GM19467 (cell line): Measurements from ENCODE around the gene MRTFA.
"Not testable (repeated sequence)": the region's sequence is repeated elsewhere in the genome, so short reads cannot be mapped to it uniquely, and the experiment has no call there.

Source experiments
- ATAC-seq: cut with Tn5 transposase; IDR thresholded peaks from one replicate; pipeline ENCODE4 v1.9.1; 2021; ENCODE audit warnings: mild to moderate bottlenecking, moderate library complexity; ENCODE audit not compliant: unreplicated experiment

MRTFA gene

GRCh38 chr22:40660730-40661129 lies 24.2 kb upstream of the MRTFA start:
- no peak for ATAC-seq

- ATAC-seq, result no peak
These were observed 22.6 kb upstream of the MRTFA start for GRCh38 chr22:40659166-40659565.

GRCh38 chr22:40656651-40657050 lies 20.1 kb upstream of the MRTFA start:
- not testable (repeated sequence) for ATAC-seq

- not testable (repeated sequence) for ATAC-seq
These were observed 19.4 kb upstream of the MRTFA start for GRCh38 chr22:40655941-40656340.

GRCh38 chr22:40654522-40655167 lies 18.1 kb upstream of the MRTFA start:
- no peak for ATAC-seq

GRCh38 chr22:40653361-40653760 lies 16.8 kb upstream of the MRTFA start:
- ATAC-seq, result no peak

- ATAC-seq, result peak; percentile 58
These were observed 15.3 kb upstream of the MRTFA start for GRCh38 chr22:40651563-40652501.

- ATAC-seq, result no peak
These were observed 14.5 kb upstream of the MRTFA start for GRCh38 chr22:40651057-40651456.

- ATAC-seq, result no peak
These were observed 11.9 kb upstream of the MRTFA start for GRCh38 chr22:40648386-40648785.

- ATAC-seq, result no peak
These were observed 9.2 kb upstream of the MRTFA start for GRCh38 chr22:40645579-40646197.

GRCh38 chr22:40642316-40642715 lies 5.8 kb upstream of the MRTFA start:
- ATAC-seq, result no peak

GRCh38 chr22:40641269-40641668 lies 4.8 kb upstream of the MRTFA start:
- ATAC-seq, result no peak

GRCh38 chr22:40638261-40638660 lies 1.7 kb upstream of the MRTFA start:
- ATAC-seq, result no peak

- no peak for ATAC-seq
These were observed 948 bp upstream of the MRTFA start for GRCh38 chr22:40637183-40638150.

GRCh38 chr22:40635940-40636379 lies 559 bp downstream of the MRTFA start:
- peak; percentile 9 for ATAC-seq

- no peak for ATAC-seq
These were observed 1.2 kb downstream of the MRTFA start for GRCh38 chr22:40635043-40635939.

- no peak for ATAC-seq
These were observed 2.2 kb downstream of the MRTFA start for GRCh38 chr22:40634119-40634903.

GRCh38 chr22:40633036-40633435 lies 3.5 kb downstream of the MRTFA start:
- ATAC-seq, result no peak

GRCh38 chr22:40631925-40632324 lies 4.6 kb downstream of the MRTFA start:
- ATAC-seq, result no peak
